GM11168 (cell line): ENCODE measurements around the gene CASKIN2.
"Not testable (repeated sequence)": the region's sequence is repeated elsewhere in the genome, so short reads cannot be mapped to it uniquely, and the experiment has no call there.

ENCODE experiments used
- in situ Hi-C: fragments of 300-500 bp; cut with MboI; formaldehyde crosslinking; loops from one replicate; pipeline ENCODE4 v1.12.0; 2022; ENCODE audit warnings: low sequenced_read_pairs; ENCODE audit not compliant: unreplicated experiment

The CASKIN2 gene

DNA sequence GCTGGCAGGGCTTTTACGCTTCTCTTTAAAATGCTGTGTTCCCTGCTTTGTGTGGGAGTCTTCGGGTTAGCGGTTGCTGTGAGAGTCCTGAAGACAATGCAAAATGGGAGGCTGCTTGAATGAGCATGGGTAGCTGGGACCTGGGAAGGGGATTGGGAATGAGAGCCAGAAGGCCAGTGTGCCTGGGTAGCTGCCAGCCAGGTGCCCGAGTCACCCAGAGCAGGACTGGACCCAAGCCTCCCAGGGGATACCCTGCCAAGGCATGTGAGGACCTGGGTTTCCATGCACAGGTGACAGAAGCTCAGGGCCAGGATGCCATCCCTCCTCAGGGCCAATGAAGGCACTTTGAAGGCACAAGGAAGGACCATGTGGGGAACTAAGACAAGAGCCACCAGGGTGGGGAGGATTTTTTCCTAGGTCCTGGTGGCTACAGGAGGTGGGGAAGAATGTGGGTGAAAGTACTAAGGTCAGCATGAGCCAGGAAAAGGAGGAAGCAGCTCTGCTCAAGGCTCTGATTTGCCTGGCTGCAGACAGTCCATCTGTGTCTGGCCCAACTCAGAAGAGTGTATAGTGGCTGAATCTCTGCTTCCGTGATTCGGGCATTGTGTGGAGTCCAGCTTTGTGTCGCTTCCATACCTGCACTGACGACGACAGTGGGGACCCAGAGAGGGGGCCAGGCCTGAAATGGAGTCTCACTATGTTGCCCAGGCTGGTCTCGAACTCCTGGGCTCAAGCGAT is 38.4 kb downstream of the CASKIN2 start:
- in situ Hi-C loops, result no loop called here

DNA sequence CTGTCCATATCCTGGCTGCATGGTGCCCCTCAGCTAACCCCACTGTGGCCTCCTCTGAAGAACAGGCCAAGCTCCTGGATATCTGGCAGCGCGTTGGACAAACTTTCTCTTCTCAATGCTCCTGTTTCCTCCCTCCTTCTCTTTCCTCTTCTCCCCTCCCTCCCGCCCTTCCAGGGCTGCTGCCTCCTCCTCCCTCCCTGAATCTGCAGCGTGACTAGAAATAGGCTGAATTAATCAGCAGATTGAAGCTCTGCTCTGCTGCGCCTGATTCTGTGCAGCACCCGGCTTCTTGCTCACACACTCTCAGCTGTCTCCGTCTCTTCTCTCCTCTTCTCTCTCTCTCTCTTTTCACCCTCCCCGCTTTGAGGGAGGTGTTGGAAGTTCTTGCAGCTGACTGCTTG is 39.1 kb downstream of the CASKIN2 start:
- in situ Hi-C loops, result no loop called here

DNA sequence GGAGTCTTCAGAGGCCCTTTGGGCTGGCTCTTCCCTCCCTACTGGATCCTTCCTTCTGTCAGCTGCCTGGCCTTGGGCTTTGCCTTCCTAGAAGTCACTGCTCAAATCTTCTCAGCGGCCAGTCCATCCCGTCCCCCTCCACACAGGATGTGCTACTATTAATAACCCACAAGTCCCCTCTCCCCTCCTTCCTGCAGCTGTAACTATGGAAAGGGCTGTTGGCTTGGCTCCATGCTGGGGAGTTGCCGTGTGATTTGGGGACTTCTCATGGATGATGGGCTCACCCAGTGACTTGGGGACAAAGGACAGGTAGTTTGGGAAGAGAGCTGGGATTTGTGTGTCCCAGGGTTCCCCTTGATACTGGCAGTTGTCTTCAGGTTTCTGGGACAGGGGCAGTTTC is 39.5 kb downstream of the CASKIN2 start:
- in situ Hi-C loops, result no loop called here

DNA sequence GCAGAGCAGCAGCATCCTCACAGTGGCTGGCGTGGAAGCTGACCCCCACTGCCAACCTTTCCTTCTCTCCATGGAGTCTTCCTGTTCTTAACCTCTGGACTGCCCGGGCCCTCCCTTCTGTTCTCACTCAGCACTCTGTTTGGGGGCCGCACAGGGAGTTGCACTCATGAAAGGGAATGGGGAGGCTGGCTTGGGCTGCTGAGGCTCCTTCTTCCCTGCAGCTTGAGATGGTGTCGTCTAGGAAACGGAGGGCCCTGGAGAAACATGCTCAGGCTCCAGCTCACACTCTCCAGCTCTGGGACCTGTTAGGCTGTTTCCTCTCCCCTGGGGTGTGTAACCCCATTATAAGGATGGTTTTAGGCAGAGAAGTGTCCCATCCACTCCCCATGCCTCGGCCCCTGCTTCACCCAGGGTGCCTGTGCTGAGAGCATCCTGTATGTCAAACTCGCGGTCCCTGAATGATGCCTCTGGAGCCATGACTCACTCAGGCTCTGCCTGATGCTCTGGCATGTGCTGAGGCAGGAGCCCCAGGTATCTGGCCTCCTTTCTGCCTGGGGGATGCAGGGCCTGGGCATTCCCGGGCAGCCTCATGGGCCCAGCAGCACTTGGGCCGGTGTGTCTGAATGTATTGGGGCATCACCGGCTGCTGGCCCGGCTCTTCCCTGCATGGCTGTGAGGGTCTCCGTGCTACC is 40.0 kb downstream of the CASKIN2 start:
- in situ Hi-C loops, result no loop called here

DNA sequence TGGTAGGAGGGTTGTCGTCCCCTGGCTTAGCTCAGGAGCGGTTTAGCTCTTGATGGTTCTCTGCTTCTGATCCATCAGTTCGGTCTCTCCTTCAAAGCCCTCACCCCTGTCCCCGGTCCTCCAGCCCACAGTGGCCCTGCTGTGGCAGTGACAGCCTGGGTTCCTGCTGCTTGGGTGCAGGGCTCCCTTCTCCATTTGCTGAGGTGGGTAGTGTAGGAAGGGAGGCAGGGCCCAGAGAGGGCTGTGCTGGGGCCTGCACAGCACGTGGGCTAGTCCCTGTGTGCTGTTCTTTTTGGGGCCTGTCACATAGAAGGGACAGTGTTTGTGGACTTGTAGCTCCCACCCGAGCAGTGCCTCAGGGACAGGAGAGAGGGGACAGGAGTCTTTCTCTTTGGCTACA is 40.6 kb downstream of the CASKIN2 start:
- in situ Hi-C loops, result no loop called here

DNA sequence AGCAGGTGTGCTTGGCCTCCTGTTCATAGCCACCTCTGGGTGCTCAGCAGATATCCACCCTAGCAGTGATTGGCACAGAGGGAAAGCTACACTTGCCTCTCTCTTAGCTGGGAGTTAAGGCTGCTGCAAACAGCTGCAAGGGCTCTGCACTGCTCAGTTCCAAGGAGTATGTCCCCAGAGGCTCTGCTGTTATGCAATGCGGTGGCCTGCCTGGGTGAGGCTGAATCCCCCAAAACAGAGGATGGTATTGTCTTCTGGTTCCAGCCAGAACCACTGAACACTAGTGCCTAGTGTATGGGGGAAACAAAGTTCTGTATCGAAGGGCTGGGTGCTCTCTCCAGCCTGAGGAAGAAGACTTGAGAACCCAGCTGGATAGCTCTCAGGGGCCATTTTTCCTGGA is 42.1 kb downstream of the CASKIN2 start:
- in situ Hi-C loops, result no loop called here

DNA sequence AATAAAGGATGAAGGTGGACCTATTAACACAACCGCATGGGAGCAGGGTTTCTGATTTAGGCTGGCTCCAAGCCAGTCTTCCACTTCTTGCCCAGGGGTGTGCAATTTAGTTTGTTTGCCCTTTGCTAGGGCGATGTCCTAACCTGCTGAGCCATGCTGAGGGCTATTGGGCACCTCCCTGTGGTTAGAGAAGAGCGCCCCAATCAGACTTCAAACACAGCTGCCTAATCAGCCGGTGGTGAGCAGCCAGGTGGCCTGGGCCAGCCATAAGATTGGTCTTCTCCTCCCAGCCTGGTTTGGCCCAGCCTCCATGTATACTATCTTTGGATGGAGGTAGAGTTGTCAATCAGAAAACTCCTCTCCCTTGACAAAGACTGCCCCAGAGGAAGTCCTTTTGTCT is 43.2 kb downstream of the CASKIN2 start:
- in situ Hi-C loops, result no loop called here

DNA sequence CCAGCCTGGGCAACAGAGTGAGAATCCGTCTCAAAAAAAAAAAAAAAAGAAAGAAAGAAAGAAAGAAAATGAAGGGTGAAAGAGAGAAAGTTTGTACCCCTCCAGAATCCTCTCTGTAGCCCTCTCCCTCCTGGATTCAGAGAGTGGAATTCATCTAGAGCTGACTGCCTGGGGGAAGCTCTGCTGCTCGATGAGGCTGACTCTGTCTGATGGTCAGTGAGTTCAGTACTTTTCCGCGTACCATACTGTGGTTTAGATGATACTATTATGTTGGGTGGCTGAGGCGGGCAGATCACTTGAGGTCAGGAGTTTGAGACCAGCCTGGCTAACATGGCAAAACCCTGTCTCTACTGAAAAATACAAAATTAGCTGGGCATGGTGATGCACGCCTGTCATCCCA is 44.1 kb downstream of the CASKIN2 start:
- in situ Hi-C loops, result no loop called here

DNA sequence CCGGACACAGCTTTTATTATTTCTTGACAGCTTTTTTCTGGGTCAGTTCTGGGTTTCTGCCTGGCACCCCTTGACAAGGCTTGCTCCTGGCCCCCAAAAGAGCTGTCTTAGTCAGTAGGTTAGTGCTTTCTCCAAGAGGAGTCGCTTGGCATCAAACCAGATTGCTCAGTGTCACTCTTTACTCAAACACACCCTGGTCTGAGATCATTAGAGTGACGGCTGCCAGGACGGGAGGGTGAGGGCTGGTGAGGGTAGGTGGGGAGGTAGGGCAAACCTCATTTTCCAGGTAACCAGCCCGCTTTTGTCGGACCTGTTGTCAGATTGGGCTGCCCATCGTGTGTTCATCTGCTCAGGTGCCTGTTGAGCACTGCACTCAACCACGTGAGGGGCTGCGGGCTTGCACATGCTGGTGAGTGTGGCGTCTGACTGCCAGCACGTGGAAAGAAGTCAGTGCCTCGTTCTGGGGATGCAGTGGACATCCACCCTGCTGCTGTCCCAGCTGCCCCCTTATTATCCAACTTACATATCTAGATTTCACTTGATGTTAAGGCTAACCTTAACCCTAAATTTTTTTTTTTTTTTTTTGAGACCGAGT is 46.5 kb downstream of the CASKIN2 start:
- in situ Hi-C loops, result no loop called here

DNA sequence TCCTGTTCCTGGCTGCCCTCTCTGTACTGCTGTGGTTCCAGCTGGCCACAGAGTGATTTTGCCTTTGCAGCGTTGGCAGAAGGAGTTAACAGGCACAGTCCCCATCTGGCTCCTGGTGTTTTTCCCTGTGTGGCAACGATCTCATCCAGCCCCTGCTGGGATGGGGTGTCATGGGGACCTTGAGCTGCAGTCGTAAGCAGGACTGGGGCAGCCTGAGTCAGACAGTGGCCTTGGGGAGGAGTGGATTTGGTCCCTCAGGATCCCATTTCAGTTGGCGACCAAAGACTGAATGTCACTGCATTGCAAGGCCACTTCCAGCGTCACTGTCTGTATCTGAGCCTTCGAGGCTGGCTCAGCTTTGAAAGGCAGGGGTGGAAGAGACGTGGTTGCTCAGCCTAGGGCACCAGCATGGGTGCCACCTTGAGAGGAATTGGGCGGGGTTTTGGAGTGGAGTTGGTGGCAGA is 47.0 kb downstream of the CASKIN2 start:
- in situ Hi-C loops, result no loop called here

DNA sequence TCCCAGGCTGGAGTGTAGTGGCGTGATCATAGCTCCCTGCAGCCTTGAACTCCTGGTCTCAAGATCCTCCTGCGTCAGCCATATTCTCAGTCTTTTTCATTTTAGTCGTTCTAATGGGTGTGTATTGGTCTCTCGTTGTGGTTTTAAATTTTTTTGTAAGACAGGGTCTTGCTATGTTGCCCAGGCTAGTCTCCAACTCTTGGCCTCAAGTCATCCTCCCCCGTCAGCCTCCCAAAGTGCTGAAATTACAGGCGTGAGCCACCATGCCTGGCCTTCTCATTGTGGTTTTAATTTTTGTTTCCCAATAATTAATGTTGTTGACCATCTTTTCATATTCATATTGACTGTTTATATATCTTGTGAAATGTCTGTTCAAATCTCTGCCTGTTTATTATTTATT is 50.3 kb downstream of the CASKIN2 start:
- in situ Hi-C loops, result no loop called here

DNA sequence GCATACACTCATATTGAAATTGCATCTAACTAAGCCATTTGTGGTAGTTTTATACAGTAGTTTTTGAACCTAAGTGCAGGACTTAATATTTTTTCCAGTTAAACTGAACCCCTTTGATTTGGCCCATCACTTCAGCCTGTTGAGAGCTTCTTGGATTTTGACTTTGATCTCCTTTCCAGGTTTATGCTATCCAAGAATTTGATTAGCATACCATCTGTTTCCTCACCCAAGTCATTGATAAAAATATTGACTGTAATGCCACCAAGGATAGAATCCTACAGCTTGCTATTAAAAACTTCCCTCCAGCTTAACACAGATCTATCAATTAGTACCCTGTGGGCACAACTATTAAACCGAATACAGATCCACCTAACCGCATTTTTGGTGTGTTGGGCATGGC is 51.7 kb downstream of the CASKIN2 start:
- in situ Hi-C loops, result no loop called here

DNA sequence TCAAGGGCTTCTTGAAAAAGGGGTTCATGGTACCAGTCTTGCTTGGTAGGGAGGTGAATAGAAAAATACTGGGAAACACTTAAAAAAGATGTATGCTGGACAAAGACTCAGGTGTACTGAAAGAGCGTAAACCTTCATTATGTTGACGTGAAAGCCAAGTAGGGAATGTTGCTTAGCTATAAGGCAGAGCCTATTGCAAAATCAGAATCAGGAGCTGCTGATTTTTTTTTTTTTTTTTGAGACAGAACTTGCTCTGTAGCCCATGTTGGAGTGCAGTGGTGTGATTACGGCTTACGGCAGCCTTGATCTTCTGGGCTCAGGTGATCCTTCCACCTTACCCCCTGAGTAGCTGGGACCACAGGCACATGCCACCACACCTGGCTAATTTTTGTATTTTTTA is 55.0 kb downstream of the CASKIN2 start:
- in situ Hi-C loops, result no loop called here

DNA sequence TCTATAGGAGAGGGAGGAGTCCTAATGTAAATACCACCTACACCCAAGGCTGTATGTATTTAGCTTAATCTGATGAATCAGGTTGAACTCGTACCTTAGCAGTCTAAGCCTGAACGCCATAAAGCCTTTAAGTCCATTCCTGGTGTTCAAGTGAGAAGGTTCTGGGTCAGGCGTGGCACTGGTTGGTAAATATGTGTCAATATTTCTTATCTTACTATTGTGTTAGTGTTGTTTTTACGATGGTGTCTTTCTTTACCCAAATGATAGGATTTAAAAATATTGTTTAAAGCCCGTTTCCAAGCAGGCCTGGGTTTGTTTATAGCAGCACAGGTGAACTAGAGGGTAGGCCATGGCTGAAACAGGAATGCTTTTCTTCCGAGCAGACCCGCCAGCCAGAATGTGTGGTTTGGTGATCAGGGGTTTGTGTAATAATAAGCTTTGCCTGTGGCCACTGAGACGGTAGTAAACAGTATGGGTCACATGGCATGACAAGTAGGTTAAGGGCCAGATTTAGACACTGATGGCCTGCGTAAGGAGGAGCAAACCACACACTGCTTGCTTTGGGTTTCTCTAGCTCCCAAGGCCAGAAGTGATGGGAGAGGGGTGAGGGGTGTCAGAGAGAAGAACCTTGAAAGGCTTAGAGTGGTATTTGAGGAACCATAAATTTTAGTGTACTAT is 55.6 kb downstream of the CASKIN2 start:
- in situ Hi-C loops, result no loop called here

DNA sequence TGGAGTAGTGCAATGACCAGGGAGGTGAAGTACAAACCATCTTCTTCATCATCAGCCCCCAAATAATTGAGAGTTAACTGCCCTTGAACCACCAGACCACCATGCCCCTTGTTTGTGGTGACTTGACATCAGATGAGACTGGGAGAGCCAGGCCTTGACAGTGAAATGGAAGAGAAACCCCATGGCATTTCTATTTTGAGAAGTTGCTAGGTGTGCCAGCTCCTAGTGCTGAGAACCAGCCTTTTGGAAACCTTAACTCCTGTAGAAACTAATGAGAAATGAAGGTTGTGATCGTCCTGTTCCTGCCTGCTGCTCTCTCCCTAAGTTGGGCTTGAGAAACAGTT is 56.1 kb downstream of the CASKIN2 start:
- in situ Hi-C loops, result no loop called here

DNA sequence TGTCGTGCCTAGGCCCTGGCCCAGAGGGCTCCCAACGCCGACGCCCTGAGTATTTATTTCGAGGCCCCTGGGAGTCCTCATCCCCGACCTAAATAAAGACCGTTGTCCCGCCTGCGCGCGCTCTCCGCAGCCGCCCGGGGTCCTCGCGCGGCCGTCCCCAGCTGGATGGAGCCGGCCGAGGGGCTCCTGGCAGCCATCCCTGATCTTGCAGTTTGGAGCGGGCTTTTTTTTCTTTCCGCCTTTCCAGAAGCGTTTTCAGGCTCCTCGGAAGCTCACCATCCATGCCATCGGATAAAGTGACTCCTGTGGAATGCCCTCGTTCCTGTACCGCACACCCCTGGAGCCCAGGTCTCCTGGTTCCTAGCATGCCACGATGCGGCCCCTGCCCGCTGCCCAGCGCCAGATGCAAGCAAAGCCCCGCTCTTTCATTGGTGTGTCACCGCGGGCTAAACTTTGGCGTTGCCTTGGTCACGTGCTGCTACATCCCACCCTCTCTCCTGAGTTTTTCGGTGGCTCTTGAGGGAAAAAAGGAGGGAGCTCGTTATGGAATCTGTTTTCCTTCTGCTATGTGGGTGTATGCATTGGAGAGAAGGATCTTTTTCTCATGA is 58.2 kb downstream of the CASKIN2 start:
- in situ Hi-C loops, result no loop called here

DNA sequence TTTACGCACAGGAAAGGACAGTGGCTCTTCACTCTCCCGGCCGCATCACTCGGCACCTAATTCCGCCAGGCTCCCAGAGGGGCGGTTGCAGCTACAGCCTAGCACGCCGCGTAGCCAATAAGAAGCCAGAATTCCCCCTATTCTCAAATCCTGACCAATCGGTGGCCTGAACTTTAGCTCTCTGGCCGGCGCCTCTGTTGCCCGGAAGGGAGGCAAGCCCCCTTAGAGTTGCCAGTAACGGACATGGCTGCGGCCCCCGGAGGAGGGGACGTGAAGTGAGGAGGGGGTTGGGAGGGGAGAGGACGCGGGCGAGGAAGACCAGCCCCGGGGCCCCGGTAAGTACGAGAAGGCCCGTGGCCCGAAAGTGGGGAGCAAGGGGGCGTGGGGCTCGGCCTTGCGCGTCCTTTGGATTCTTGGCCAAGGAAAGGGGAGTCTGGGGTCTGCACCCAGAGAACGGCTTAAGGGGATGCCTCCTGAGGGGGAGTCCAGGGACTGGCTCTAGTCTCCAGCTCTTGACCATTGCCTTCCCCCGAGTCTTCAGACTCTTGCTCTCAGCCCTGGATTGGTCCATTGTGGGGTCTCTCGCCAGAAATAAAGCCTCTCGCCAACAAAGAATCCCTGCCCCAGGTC is 58.8 kb downstream of the CASKIN2 start, which contains the start of gene TMEM94:
Gene TMEM94, plus strand, starts transcription at position 219 of the 630 bp plus-strand sequence. CDS start 15,271 bp downstream, outside the sequence.
- in situ Hi-C loops, result no loop called here

DNA sequence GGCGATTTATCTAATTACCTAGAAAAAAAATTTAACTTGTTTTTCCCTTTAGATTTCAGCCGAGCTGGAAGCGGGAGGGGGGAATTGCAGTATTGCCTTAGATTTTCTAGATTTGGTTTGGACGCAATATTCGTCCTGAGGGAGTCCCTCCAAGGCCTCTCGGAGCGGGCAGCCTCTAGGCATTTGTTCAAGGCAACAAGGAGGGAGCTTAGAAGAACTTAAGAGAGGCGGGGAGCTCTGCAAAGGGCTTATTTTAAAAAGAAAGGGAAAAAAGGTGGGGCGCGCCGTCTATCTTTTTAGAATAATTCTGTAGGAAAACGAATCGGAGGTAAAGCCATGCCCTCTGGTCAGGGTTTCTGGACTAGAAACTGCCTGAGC is 59.3 kb downstream of the CASKIN2 start:
- in situ Hi-C loops, result no loop called here

DNA sequence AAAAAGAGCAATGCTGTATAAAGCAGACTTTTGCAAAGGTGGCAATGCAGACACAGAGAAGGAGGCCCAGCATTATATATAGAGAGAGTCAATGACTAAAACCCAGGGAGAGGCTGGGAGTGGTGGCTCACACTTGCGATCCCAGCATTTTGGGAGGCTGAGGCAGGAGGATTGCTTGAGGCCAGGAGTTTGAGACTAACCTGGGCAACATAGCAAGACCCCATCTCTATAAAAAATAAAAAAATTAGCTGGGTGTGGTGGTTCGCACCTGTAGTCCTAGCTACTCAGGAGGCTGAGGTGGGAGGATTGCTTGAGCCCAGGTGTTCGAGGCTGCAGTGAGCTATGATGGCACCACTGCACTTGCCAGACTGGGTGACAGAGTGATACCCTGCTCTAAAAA is 60.7 kb downstream of the CASKIN2 start:
- in situ Hi-C loops, result not testable (repeated sequence)

DNA sequence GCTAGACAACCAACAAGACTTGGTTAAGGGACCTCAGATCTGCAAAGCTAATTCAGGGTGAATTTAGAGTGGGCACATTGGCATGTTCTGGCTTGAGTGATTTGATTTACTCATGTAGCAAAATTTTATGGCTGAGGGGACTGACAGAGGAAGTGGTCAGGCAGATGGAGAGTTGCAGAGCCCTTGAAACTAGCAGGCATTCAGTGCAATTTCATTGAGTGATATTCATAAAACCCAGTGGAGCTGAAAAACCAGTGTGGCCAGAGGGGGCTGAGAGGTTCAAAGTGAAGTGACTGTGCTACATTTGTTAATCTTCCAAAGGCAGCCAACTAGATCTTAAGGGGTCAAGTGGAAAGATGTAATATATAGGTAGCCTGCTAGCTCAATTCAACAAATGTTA is 61.1 kb downstream of the CASKIN2 start:
- in situ Hi-C loops, result no loop called here
